ENCODE data around the gene NINL.

NINL gene

DNA sequence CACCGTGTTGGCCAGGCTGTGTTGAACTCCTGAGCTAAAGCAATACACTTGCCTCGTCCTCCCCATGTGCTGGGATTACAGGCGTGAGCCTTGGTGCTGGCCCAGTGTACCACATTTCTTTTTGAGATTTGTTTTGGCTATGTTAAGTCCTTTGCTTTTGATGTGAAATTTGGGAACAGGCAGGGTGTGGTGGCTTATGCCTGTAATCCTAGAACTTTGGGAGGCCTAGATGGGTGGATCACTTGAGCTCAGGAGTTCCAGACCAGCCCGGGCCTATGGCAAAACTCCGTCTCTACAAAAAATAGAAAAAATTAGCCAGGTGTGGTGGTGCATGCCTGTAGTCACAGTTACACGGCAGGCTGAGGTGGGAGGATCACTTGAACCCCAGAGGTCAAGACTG, 137.7 kb downstream of the NINL start:
- Histone ChIP-seq H4K20me1 (no peaks in the 10 kb centered on the region), H3K36me3 (peaks cover 33 to 96% (median 81%) of the 10 kb centered on the region in 11 experiments), H3K4me3 (no peak overlapping the region), H3K9ac (no peak overlapping the region), H3K4me1 (no peaks in the 10 kb centered on the region), H3K4me2 (no peak overlapping the region), H3K27ac (no peak overlapping the region), H3K27me3 (no peaks in the 10 kb centered on the region), H3K9me3 (replicated peaks in 1 of 11) (peaks cover 17 to 33% (median 27%) of the 10 kb centered on the region in 11 experiments)
- no peak for TF ChIP-seq Cebpa-rat (IDR thresholded peaks at IDR 0.05)

DNA sequence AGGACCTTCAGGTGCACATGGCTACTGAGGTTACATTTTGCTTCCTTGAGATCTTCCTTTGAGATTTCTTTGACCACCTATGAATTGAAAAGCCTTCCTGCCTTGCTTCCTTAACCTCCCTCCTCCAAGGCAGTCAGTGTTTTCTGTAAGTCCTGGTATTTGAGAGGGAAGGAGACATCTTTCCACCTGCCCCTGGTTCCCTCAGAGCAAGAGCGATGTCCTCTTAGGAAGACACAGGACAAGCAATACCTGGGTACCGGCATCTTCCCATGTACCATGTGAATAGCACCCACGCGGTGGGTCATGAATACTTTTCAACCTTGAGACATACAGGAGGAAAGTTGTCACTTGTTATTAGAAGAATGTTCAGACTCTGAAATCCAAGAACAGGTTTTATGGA, 140.8 kb downstream of the NINL start:
- no peak for TF ChIP-seq Cebpa-rat (IDR thresholded peaks at IDR 0.05)
- Histone ChIP-seq H3K36me3 (peaks cover 34 to 98% (median 90%) of the 10 kb centered on the region in 11 experiments), H3K9ac (no peak overlapping the region), H3K9me3 (replicated peaks in 1 of 11) (peaks cover 17 to 33% (median 27%) of the 10 kb centered on the region in 11 experiments), H3K4me2 (no peak overlapping the region), H3K4me3 (no peak overlapping the region), H3K27me3 (no peaks in the 10 kb centered on the region), H3K4me1 (peaks cover 6 to 11% (median 9%) of the 10 kb centered on the region in 10 experiments), H3K27ac (no peak overlapping the region), H4K20me1 (no peaks in the 10 kb centered on the region)

DNA sequence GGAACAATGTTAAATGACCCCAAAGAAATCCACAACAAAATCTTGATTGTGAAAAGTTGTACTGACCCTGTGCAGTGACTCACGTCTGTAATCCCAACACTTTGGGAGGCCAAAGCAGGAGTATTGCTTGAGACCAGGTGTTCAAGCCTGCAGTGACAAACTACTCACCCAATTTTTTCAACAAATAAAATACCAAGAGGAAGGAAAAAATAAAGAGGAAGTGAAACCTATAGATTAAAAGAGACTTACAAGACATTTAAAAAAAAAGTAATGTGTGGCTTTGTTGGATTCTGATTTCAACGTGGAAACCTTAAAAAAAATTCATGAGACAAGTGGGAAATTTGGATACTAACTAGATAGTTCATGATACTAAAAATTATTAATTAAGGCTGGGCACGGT, 146.0 kb downstream of the NINL start:
- peak overlapping the region in 4 of 11 experiments; percentile 22 to 27 (median 24); a peak in 3 of 22 replicates for H3K27ac ChIP-seq
- H3K4me3 ChIP-seq = no peak overlapping the region
- peaks cover 10 to 90% (median 75%) of the 10 kb centered on the region in 11 experiments; a peak in 21 of 22 replicates for H3K36me3 ChIP-seq
- no peak for TF ChIP-seq Cebpa-rat (IDR thresholded peaks at IDR 0.05)
- H3K4me1 ChIP-seq = peaks cover 11 to 25% (median 20%) of the 10 kb centered on the region in 10 experiments
- no peaks in the 10 kb centered on the region for H3K27me3 ChIP-seq
- peak overlapping the region; percentile 57 to 82 (median 64) for H3K4me2 ChIP-seq
- no peaks in the 10 kb centered on the region for H3K9me3 ChIP-seq (replicated peaks in 1 of 11)
- no peak overlapping the region for H3K9ac ChIP-seq
- H4K20me1 ChIP-seq = no peaks in the 10 kb centered on the region; a peak in 1 of 22 replicates

DNA sequence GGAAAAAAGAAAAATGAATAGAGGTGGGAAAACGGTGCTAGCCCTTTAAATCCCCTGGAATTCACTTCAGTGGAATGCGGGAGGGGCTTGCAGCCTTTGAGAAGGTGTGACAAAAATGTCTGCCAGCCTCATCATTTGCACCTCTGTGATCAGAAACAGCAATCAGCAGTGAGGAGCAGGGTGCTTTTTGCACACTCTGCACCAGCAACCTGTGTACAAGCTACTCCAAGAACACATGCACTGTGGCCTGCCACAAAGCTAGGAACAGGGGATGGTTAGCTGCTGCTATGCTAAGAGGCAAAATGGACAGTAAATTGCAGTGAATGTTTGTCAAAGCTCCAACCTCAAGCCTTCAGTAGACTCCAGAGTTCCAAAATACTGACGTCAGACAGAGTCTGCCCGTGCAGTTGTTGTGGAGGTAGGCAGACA, 148.2 kb downstream of the NINL start:
- Histone ChIP-seq H3K27ac (no peak overlapping the region), H3K36me3 (peaks cover 5 to 90% (median 73%) of the 10 kb centered on the region in 11 experiments; a peak in 21 of 22 replicates), H3K9ac (no peak overlapping the region), H3K4me3 (no peak overlapping the region), H3K27me3 (no peaks in the 10 kb centered on the region), H3K4me1 (peaks cover 11 to 25% (median 20%) of the 10 kb centered on the region in 10 experiments), H3K9me3 (replicated peaks in 1 of 11) (no peaks in the 10 kb centered on the region), H4K20me1 (no peaks in the 10 kb centered on the region; a peak in 1 of 22 replicates), H3K4me2 (no peak overlapping the region)
- TF ChIP-seq Cebpa-rat (IDR thresholded peaks at IDR 0.05) = no peak

DNA sequence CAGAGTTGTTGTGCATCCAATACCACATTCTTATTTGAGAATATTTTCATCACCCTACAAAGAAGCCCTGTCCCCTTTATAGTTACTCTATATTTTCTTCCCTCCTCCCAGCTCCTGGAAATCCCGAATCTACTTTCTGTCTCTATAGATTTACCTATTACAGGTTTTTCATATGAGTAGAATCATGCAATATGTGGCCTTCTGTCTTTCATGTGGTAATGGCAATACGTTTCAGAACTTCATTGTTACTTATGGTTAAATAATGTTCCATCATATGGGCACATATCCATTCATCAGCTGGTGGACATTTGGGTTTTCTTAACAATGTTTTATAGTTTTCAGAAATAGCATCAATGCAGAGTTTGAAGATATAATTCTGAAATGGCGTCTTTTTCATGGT, 160.8 kb downstream of the NINL start:
- Histone ChIP-seq H3K4me1 (no peaks in the 10 kb centered on the region), H3K4me3 (no peak overlapping the region), H3K36me3 (peaks cover 14 to 100% (median 82%) of the 10 kb centered on the region in 11 experiments; a peak in 21 of 22 replicates), H4K20me1 (0 out of 22 replicates have a peak, but pooled peaks cover 0 to 5% (median 0%) of the 10 kb centered on the region in 11 experiments), H3K27me3 (no peaks in the 10 kb centered on the region), H3K9ac (no peak overlapping the region), H3K27ac (no peak overlapping the region), H3K4me2 (no peak overlapping the region), H3K9me3 (replicated peaks in 1 of 11) (peaks cover 0 to 31% (median 22%) of the 10 kb centered on the region in 11 experiments; a peak in 14 of 22 replicates)
- TF ChIP-seq Cebpa-rat (IDR thresholded peaks at IDR 0.05) = no peak

DNA sequence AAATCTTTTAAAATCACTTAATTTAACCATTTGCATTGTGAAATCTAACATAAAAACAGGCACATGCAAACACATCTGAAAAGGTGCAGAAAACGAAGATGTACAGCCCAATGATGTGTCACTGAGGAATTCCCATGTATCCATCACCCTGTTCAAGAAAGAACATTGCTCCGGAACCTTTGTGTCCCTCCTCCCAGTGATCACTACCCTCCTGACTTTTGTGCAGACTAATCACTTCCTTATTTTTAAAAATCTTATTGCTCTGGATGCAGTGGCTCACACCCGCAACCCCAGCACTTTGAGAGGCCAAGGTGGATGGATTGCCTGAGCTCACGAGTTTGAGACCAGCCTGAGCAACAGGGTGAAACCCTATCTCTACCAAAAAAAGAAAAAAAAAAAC, 163.3 kb downstream of the NINL start:
- no peaks in the 10 kb centered on the region for H3K4me1 ChIP-seq
- no peak overlapping the region for H3K9ac ChIP-seq
- TF ChIP-seq Cebpa-rat (IDR thresholded peaks at IDR 0.05) = no peak
- H3K4me2 ChIP-seq = no peak overlapping the region
- H3K27me3 ChIP-seq = no peaks in the 10 kb centered on the region
- peaks cover 0 to 5% (median 0%) of the 10 kb centered on the region in 11 experiments; a peak in 1 of 22 replicates for H4K20me1 ChIP-seq
- H3K36me3 ChIP-seq = peaks cover 20 to 100% (median 80%) of the 10 kb centered on the region in 11 experiments; a peak in 21 of 22 replicates
- H3K9me3 ChIP-seq (replicated peaks in 1 of 11) = peaks cover 0 to 11% (median 9%) of the 10 kb centered on the region in 11 experiments; a peak in 10 of 22 replicates
- H3K4me3 ChIP-seq = no peak overlapping the region
- no peak overlapping the region for H3K27ac ChIP-seq

DNA sequence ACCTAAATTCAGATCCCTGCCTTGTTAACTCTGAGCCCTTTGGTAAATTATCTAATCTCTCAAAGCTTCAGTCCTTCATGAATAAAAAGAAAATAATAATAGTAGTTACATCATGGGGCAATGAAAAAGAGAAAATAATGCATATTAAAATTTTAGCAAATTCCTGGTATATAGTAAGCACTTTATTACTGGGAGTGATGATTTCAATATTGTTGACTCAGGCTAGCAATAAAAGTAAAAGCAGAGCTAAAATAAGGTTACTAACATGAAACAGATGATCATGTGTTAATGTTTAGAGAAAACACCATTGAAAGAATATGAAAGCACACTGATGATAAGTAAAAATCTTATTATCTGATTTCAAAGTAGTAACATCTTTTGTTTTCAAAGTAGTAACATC, 164.2 kb downstream of the NINL start:
- H4K20me1 ChIP-seq = peaks cover 0 to 9% (median 0%) of the 10 kb centered on the region in 11 experiments; a peak in 3 of 22 replicates

DNA sequence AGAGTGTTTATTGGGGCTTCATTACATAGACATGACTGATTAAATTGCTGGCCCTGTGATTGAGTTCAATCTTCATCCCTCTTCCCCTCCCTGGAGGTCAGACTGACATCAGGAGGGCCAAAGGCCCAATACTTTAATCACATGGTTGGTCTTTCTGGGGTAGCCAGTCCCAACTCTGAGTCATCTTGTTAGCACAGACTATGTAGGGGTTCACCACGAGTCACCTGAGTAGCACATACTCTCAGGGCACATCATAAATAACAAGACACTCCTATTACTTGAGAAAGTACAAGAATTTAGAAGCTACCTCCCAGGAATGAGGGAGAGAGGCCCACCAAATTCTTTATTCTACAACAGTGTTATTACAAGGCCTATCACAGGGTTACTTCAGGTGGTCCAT, 166.6 kb downstream of the NINL start:
- H4K20me1 ChIP-seq = peaks cover 0 to 19% (median 0%) of the 10 kb centered on the region in 11 experiments; a peak in 5 of 22 replicates
- no peak for TF ChIP-seq Cebpa-rat (IDR thresholded peaks at IDR 0.05)
- no peaks in the 10 kb centered on the region for H3K27me3 ChIP-seq
- no peak overlapping the region for H3K4me3 ChIP-seq
- no peak overlapping the region for H3K27ac ChIP-seq
- H3K9ac ChIP-seq = no peak overlapping the region
- peaks cover 11 to 100% (median 88%) of the 10 kb centered on the region in 11 experiments; a peak in 21 of 22 replicates for H3K36me3 ChIP-seq
- no peaks in the 10 kb centered on the region for H3K4me1 ChIP-seq
- H3K9me3 ChIP-seq (replicated peaks in 1 of 11) = no peaks in the 10 kb centered on the region
- H3K4me2 ChIP-seq = no peak overlapping the region

More for the DNA sequence above, 164.2 kb downstream of the NINL start:
- Histone ChIP-seq H3K27ac (no peak overlapping the region), H3K36me3 (peaks cover 11 to 100% (median 80%) of the 10 kb centered on the region in 11 experiments; a peak in 21 of 22 replicates), H3K4me3 (no peak overlapping the region), H3K9ac (no peak overlapping the region), H3K4me1 (no peaks in the 10 kb centered on the region), H3K9me3 (replicated peaks in 1 of 11) (peaks cover 0 to 2% (median under 1%) of the 10 kb centered on the region in 11 experiments; a peak in 4 of 22 replicates), H3K27me3 (no peaks in the 10 kb centered on the region), H3K4me2 (no peak overlapping the region)
- no peak for TF ChIP-seq Cebpa-rat (IDR thresholded peaks at IDR 0.05)

DNA sequence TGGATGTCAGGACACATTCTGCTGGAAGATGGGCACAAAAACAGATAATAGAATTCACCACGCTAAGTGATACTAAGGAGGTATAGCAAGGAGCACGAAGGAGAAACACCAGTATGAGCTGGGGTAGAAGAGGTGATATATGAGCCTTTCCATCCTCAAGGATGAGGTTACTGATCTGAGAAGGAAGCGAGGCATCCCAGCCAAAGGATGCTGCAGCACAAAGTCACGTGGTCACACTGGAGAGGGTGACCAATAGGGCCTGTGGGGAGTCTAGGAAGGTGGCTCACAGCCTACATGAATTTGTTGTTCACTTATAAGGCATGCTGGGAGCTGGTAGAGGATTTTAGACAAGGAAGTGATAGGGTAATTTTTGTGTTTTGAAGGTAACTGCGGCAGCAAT, 176.4 kb downstream of the NINL start:
- Histone ChIP-seq H3K9me3 (replicated peaks in 1 of 11) (peaks cover 8 to 25% (median 15%) of the 10 kb centered on the region in 11 experiments), H3K36me3 (peaks cover 0 to 44% (median 36%) of the 10 kb centered on the region in 11 experiments; a peak in 14 of 22 replicates), H3K27me3 (no peaks in the 10 kb centered on the region), H3K9ac (peak overlapping the region; percentile 83 to 95 (median 91); a peak in 18 of 22 replicates), H3K4me3 (peak overlapping the region in 7 of 10 experiments; percentile 67 to 85 (median 79); a peak in 13 of 20 replicates), H3K27ac (peak overlapping the region in 6 of 11 experiments; percentile 83 to 94 (median 90); a peak in 5 of 22 replicates), H3K4me1 (peaks cover 13 to 22% (median 16%) of the 10 kb centered on the region in 10 experiments), H4K20me1 (no peaks in the 10 kb centered on the region; a peak in 1 of 22 replicates), H3K4me2 (peak overlapping the region; percentile 75 to 94 (median 87))
- no peak for TF ChIP-seq Cebpa-rat (IDR thresholded peaks at IDR 0.05)

Data from BLaER1 treated with 17β-estradiol and CSF1 and Interleukin-3, amounts not matched to agents 10 nM and 100 nM (cell line).